Measurements from ENCODE around the gene DLX3.
"Not testable (repeated sequence)": the region's sequence is repeated elsewhere in the genome, so short reads cannot be mapped to it uniquely, and the experiment has no call there.

DLX3 gene

GRCh38 chr17:49995055-49995738 is at the start of gene DLX3:
Gene DLX3 (minus strand): TSS chr17:49995224. CDS start chr17:49994998, 226 bp downstream.
- no peak for DNase-seq (ENCODE audit: low spot score)

- DNase-seq (ENCODE audit: low spot score), result no peak
Measured at GRCh38 chr17:50044483-50044882, 49.5 kb upstream of the DLX3 start.

- DNase-seq (ENCODE audit: low spot score), result no peak
Measured at GRCh38 chr17:50043290-50044148, 48.5 kb upstream of the DLX3 start.

GRCh38 chr17:50042211-50042610 is 47.2 kb upstream of the DLX3 start:
- no peak for DNase-seq (ENCODE audit: low spot score)

- DNase-seq (ENCODE audit: low spot score), result not testable (repeated sequence)
Measured at GRCh38 chr17:50040496-50040895, 45.5 kb upstream of the DLX3 start.

GRCh38 chr17:50039058-50039457 is 44.0 kb upstream of the DLX3 start:
- no peak for DNase-seq (ENCODE audit: low spot score)

- no peak for DNase-seq (ENCODE audit: low spot score)
Measured at GRCh38 chr17:50037321-50038107, 42.5 kb upstream of the DLX3 start.

- DNase-seq (ENCODE audit: low spot score), result no peak
Measured at GRCh38 chr17:50036455-50037261, 41.6 kb upstream of the DLX3 start.

GRCh38 chr17:50035945-50036344 is 40.9 kb upstream of the DLX3 start:
- DNase-seq (ENCODE audit: low spot score), result no peak

- DNase-seq (ENCODE audit: low spot score), result no peak
Measured at GRCh38 chr17:50035421-50035879, 40.4 kb upstream of the DLX3 start.

- no peak for DNase-seq (ENCODE audit: low spot score)
Measured at GRCh38 chr17:50034498-50035364, 39.7 kb upstream of the DLX3 start.

- DNase-seq (ENCODE audit: low spot score), result no peak
Measured at GRCh38 chr17:50033316-50033715, 38.3 kb upstream of the DLX3 start.

- no peak for DNase-seq (ENCODE audit: low spot score)
Measured at GRCh38 chr17:50029185-50029584, 34.2 kb upstream of the DLX3 start.

GRCh38 chr17:50028736-50029120 is 33.7 kb upstream of the DLX3 start:
- DNase-seq (ENCODE audit: low spot score), result no peak

- no peak for DNase-seq (ENCODE audit: low spot score)
Measured at GRCh38 chr17:50027881-50028735, 33.1 kb upstream of the DLX3 start.

GRCh38 chr17:50027172-50027880 is 32.3 kb upstream of the DLX3 start:
- no peak for DNase-seq (ENCODE audit: low spot score)

GRCh38 chr17:50026837-50027171 is 31.8 kb upstream of the DLX3 start:
- DNase-seq (ENCODE audit: low spot score), result peak; percentile 85

- no peak for DNase-seq (ENCODE audit: low spot score)
Measured at GRCh38 chr17:50026046-50026675, 31.1 kb upstream of the DLX3 start.

- DNase-seq (ENCODE audit: low spot score), result no peak
Measured at GRCh38 chr17:50024808-50025207, 29.8 kb upstream of the DLX3 start.
